Activated CD4-positive, CD25-positive, alpha-beta regulatory T cell treated with anti-CD3 and anti-CD28 coated beads, Interleukin-2, amount 50 U/mL, for 16 hours (primary cell): ENCODE measurements around the gene TMEM123.

Experiments
- DNase-seq: peaks from one replicate; pipeline ENCODE4 v3.0.0-alpha.2; 2020; ENCODE audit warnings: low read depth, low spot score

Gene TMEM123

DNA sequence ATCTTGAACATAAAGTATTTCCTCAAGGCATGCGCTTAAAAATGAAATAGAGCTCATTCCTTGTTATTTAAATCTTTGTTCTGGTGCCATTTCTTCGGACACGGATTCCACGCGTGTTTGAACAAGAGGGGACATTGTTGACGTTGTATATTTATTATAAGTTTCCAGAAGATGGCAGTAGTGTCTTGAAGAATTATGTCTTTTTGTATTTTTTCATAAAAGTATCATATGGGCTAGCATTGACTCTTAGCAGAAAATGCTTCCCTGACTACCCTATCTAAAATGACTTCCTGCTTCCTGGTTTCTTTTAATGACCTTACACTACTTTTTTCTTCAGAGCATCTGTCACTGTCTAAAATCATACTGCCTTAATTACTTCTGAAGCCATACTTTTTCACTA lies 85.2 kb downstream of the TMEM123 start:
- DNase-seq, result no peak

DNA sequence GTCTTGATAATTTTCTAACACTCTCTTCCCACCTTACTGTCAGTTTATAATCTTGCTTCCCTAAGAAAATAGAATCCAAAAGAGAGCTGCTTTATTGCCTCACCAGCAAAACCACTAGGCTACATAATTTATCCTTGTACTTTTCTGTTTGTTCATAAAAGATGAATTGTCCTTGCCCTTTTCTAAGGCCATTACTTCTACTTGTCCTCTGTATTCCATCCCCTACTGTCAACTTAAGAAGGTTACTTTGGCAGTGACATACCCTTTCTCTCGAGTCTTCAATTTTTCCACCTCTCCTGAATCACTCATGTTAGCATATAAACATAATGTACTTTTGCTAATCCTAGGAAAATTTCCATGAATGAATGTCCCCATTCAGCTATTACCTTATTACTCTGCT lies 87.6 kb downstream of the TMEM123 start:
- DNase-seq, result no peak

DNA sequence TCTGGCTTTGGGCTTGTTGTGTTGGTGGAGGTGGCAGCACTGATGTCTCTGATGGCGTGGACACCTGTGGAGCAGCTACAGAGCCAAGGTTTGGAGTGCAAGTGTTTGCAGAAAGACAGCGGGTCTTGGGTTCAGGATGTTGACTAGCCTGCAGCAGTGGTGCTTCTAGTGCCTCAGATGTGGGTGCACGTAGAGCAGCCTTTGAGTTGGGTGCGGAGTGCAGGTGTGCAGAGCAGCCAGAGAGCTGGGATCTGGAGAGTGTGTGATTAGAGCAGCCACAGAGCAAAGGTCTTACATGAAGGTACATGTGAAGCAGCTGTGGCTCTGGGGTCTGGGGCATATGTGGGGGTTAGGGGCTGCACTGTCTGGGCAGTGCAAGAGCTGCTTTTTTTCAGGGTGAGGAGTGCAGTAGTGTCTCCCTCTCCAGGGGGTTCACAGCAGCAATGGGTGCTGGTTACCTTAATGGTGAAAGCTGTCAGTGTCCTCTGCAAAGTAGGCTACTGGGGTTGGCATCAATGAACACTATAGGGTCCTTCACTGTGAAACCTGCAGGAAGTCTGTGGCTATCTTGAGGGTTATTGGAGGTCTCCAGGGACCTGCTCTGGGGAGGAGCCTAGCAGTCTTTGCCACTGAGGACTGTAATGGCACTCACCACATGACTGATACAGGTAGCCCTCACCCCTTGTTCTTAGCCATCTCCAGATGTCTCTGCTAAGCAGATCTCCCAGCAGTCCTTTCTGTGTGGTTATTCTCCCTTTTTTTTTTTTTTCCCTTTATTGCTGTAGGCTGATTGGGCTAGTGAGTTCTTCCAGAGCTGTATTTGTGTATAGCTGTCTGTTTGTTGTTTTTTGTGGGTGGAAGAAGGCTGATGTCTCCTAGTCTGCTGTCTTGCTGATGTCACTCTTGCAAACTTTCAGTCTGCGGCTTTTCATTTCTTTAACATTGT lies 91.2 kb downstream of the TMEM123 start:
- no peak for DNase-seq

DNA sequence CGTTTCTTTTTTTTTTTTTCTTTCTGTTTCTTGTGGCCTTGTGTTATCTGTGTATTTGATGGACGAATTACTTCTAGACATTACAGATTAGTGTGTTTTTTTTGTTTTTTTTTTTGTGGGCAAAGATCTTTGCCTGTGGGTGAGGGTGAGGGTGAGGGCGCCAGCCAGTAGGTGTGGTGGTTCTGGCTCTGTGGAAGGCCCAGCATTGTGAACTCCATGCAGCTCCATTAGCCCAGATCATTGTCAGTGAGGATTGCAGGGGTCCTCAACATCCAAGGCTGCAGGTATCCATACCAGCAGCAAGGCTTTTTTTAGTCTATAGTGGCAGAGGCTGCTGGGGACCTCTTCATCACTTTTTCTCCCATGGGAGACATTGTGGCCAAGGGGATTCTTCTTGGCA lies 91.9 kb downstream of the TMEM123 start:
- no peak for DNase-seq

DNA sequence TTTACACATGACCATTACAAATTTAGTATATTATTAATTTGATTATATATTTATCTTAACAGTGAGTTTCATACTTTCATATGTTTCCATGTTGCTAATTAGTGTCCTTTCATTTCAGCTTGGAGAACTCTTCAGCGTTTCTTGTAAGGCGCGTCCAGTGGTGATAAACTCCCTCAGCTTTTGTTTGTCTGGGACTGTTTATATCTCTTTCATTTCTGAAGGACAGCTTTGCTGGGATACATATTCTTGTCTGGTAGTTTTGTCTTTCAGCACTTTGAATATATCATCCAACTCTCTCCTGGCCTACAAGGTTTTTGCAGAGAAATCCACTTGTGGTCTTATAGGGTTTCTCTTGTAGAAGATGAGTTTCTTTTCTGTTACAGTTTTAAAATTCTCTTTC lies 93.2 kb downstream of the TMEM123 start:
- no peak for DNase-seq

DNA sequence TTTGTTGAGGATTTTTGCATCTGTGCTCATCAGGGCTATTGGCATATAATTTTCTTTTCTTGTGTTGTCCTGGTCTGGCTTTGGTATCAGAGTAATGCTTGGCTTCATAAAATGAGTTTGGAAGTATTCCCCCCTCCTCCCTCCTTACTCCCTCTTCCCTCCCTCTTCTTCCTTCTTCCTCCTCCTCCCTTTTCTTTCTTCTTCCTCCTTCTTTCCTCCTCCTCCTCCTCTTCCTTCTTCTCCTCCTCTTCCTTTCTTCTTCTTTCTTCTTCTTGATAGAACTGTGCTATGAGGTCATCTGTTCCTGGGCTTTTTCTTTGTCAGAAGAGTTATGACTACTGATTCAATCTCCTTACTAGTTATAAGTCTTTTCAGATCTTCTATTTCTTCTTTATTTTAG lies 95.4 kb downstream of the TMEM123 start:
- DNase-seq, result no peak

DNA sequence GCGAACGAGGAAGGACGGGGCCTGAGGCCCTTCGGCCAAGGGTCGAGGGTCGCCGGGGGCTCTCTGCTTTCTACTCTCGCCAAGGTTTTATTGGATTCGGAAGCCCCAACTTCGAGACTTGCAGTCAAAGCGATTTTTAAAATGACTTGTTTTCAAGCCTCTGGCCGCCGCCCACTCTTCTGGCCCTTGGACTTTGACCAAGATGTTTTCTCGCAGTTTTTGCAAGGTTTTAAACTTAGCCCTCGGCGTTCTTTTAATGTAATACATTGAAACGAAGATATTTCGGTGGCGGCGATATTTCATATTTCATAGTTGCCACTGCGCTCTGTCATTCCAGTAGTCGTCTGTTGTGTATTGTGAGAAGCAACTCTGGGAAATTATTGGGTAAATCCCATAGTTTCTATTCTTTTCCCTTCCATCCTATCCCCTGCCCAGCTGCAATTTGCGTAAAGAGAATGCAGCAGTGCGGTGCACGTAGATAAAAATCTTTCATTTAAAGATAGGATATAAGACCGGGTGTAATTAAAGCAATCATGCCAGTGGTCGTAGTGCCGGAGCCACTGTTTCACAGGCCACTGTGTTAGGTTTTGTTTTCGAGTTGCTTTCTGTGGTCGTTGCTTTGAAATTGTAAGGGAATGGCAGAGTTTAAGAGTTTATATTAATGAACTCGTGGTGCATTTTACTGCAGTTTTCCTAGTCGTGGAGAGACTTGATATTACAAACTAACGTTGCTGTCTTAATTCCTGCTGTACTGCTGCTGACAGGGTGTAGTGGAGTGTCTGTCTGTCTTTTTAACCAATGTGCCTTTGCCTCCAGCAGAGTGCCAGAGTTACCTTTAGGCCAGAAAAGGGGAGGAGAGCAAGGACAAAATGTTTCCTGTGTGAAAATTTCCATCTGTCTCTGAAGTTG lies 104.8 kb downstream of the TMEM123 start:
- DNase-seq, result no peak

DNA sequence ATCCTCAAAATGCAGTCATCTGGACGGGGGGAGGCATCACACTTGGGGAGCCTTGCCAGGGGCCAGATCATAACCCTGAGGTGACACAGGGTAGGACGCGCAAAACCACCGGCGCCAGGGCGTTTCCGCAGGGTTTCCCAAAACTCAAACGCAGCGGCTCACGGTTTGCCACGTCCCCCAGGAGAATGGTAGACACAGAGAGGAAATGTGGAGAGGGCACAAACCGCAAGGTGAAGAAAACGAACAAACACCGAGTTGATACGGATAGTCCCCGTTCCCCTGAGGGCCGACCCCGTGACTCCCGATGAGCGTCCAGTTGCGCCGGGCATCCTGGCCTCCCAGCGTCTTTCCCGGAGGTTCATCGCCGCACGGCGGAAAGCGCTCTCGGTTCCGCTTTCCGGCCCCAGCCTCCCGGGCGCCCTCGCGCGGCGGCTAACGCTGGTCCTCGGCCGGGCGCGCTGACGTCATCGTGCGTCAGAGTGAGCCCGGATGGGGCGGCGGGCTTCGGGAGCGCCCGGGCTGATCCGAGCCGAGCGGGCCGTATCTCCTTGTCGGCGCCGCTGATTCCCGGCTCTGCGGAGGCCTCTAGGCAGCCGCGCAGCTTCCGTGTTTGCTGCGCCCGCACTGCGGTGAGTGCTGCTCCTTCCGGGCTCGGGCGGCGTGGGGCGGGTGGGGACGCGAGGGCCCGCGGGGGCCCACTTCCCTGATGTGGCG lies 105.7 kb downstream of the TMEM123 start, which contains the start of gene BIRC2:
BIRC2 (plus strand) TSS at position 467 of the 714 bp plus-strand sequence. CDS start 2,641 bp downstream, outside the sequence.
- DNase-seq, result peak; percentile 85

DNA sequence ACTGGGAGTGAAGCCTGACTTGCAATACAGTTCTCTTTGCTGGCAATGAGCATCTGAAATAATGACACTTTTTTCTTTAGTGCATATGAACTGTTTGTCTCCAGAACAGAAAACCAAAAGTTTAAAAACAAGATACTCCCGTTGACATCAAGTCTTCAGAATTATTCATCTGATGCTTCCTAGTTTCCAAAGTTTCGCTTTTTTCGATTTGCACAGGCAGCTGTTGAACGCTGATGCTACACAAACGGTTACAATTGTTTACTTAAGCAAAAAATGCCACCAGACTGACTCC lies 106.2 kb downstream of the TMEM123 start:
- DNase-seq, result no peak
